Thyroid gland (tissue), 4 donors: ENCODE measurements around the gene HLCS. TPM values are rescaled to one million over a fixed set of nuclear protein-coding genes. Genes with fewer than 3 reads are reported as not detected.

Experiments used
- DNase-seq, 2 donors: peaks; one replicate each; pipeline ENCODE4 v3.0.0-alpha.2; 2019
- H3K27ac ChIP-seq, 3 donors: fragments of 200-600 bp; sonication (generic); 1 replicate in 2 of 3; 2 replicates in 1 of 3; pipeline ENCODE4 v1.5.1; 2016 to 2019; ENCODE audit warnings: mild to moderate bottlenecking in 1 of 3, moderate library complexity in 1 of 3
- H3K27me3 ChIP-seq: fragments of 200-600 bp; sonication (generic); one replicate; pipeline ENCODE4 v1.5.1; 2019
- H3K36me3 ChIP-seq, 2 donors: fragments of 200-600 bp; sonication (generic); one replicate each; pipeline ENCODE4 v1.5.1; 2016 to 2019
- H3K4me1 ChIP-seq, 2 donors: fragments of 200-600 bp; sonication (generic); one replicate each; pipeline ENCODE4 v1.5.1; 2017 to 2019
- H3K4me3 ChIP-seq, 3 donors: fragments of 200-600 bp; sonication (generic); replicated peaks in 1 of 3; 1 replicate in 2 of 3; 2 replicates in 1 of 3; pipeline ENCODE4 v1.5.1; 2016; ENCODE audit warnings: mild to moderate bottlenecking in 1 of 3
- H3K9me3 ChIP-seq: fragments of 200-600 bp; sonication (generic); one replicate; pipeline ENCODE4 v1.5.1; 2017
- CTCF ChIP-seq, 6 experiments: fragments of 200-600 bp in 3 of 6; fragments of 450-650 bp in 3 of 6; sonication (generic) in 3 of 6; IDR thresholded peaks; one replicate each; pipeline ENCODE4 v1.5.1; 2016 to 2019; ENCODE audit warnings: antibody characterized with exemption in 6 of 6, mild to moderate bottlenecking in 2 of 6, inconsistent platforms in 1 of 6, moderate library complexity in 1 of 6
- POLR2A ChIP-seq, 2 donors: fragments of 450-650 bp; IDR thresholded peaks; one replicate each; pipeline ENCODE4 v1.6.1; 2017; ENCODE audit warnings: antibody characterized with exemption in 2 of 2, mild to moderate bottlenecking in 2 of 2, moderate library complexity in 1 of 2
- WGBS, 2 donors: methylation state at CpG; one replicate each; pipeline ENCODE4 v1.1.5; 2017; 5-methylcytosine and 5-hydroxymethylcytosine counted together
- intact Hi-C: fragments of 100-400 bp; cut with DNase I; formaldehyde crosslinking; loops from one replicate; pipeline ENCODE4 v1.15.1; 2023
- total RNA-seq, 4 donors: library from RNA; depleted of rRNA; stranded (reverse); fragments of >200 nt; gene quantifications; one replicate each; pipeline ENCODE4 v1.2.3, GENCODE V29; 2016

HLCS gene
- total RNA-seq, 4 donors from 2014 or later: 34.2 to 70.7 (median 43.4) TPM

GRCh38 chr21:36928960-36929359, 37.5 kb downstream of the HLCS start:
- H3K9me3 ChIP-seq: no peaks in the 10 kb centered on the region
- H3K27ac ChIP-seq: no peak overlapping the region
- H3K27me3 ChIP-seq: no peaks in the 10 kb centered on the region
- H3K4me3 ChIP-seq: no peak overlapping the region
- intact Hi-C loops: loop anchor here (10.0 kb wide), 3 partner anchors 184 to 424 kb away; no protein-coding TSS in a partner anchor
- WGBS, 2 donors: 90 to 100% methylated on average over 5 of the region's 5 CpGs
- no peaks in the 10 kb centered on the region for H3K4me1 ChIP-seq
- DNase-seq: no peak
- TF ChIP-seq CTCF (IDR thresholded peaks at IDR 0.05) (no peak), POLR2A (IDR thresholded peaks at IDR 0.05) (no peak)
- no peaks in the 10 kb centered on the region for H3K36me3 ChIP-seq

DNA sequence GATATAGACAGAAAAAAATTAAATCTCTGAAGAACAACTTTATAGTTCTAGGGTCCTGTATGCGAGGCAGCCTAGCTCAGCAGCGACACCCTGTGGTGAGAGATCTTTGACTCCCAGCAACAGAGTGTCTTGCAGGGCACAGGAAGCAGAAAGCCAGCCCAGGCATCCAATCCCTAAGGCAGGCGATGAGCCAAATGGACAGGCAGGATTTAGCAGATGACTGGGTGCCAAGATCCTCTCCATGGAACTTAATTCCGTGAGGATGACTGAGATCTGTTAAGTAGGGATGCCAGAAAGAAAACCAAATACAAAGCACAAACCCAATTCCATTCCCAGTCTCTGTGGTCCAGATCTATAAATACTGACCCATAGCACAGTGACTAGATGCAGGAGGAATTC, 38.8 kb downstream of the HLCS start:
- Histone ChIP-seq H3K27ac (no peak overlapping the region), H3K4me3 (no peak overlapping the region), H3K36me3 (no peaks in the 10 kb centered on the region), H3K9me3 (no peaks in the 10 kb centered on the region), H3K27me3 (no peaks in the 10 kb centered on the region), H3K4me1 (no peaks in the 10 kb centered on the region)
- 12 to 16% methylated on average over 4 of the region's 4 CpGs for WGBS, 2 donors
- TF ChIP-seq POLR2A (IDR thresholded peaks at IDR 0.05) (no peak), CTCF (IDR thresholded peaks at IDR 0.05) (peak; percentile 67 to 93 (median 78))
- intact Hi-C loops: loop anchor here (10.0 kb wide), 3 partner anchors 183 to 423 kb away; no protein-coding TSS in a partner anchor
- DNase-seq: peak; percentile 76 to 78

- no peak overlapping the region for H3K27ac ChIP-seq
- H3K4me1 ChIP-seq: no peaks in the 10 kb centered on the region
Observed at GRCh38 chr21:36926989-36927718, 39.3 kb downstream of the HLCS start.

DNA sequence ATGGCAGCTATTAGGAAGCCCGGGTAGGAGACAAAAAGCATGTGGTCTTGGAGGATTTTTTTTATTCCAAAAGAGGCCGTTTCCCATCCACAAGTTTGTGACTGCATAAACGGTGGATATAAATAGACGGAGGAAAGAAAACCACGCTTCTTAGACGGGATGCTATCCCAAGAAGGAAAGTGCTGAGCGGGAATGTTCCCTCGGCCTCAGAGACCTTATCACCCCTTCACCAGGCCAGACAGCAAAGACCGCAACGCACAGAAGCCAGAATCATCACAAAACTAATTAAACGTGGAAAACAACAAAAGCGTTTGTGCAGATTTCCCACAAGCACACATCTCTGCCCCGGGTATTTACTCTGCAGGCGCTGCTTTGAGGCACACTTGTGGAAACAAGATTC, 43.2 kb downstream of the HLCS start:
- TF ChIP-seq POLR2A (IDR thresholded peaks at IDR 0.05): no peak
- TF ChIP-seq CTCF (IDR thresholded peaks at IDR 0.05): no peak
- H3K4me1 ChIP-seq: no peaks in the 10 kb centered on the region
- no peaks in the 10 kb centered on the region for H3K27me3 ChIP-seq
- WGBS, 2 donors: 75 to 78% methylated on average over 14 of the region's 14 CpGs
- no peak for DNase-seq
- no peak overlapping the region for H3K27ac ChIP-seq
- H3K4me3 ChIP-seq: no peak overlapping the region
- intact Hi-C loops: loop anchor here (10.0 kb wide), 3 partner anchors 178 to 418 kb away; no protein-coding TSS in a partner anchor
- H3K9me3 ChIP-seq: no peaks in the 10 kb centered on the region
- H3K36me3 ChIP-seq: no peaks in the 10 kb centered on the region

More at GRCh38 chr21:36926989-36927718, 39.3 kb downstream of the HLCS start:
- H3K9me3 ChIP-seq: no peaks in the 10 kb centered on the region
- 88% methylated on average over 17 of the region's 17 CpGs for WGBS, 2 donors
- H3K27me3 ChIP-seq: no peaks in the 10 kb centered on the region
- no peak overlapping the region for H3K4me3 ChIP-seq
- H3K36me3 ChIP-seq: no peaks in the 10 kb centered on the region
- TF ChIP-seq POLR2A (IDR thresholded peaks at IDR 0.05): no peak
- no peak for TF ChIP-seq CTCF (IDR thresholded peaks at IDR 0.05)
- intact Hi-C loops: loop anchor here (10.0 kb wide), 3 partner anchors 182 to 422 kb away; no protein-coding TSS in a partner anchor
- no peak for DNase-seq

- no peak overlapping the region for H3K4me3 ChIP-seq
- no peaks in the 10 kb centered on the region for H3K36me3 ChIP-seq
- H3K4me1 ChIP-seq: no peaks in the 10 kb centered on the region
- no peaks in the 10 kb centered on the region for H3K27me3 ChIP-seq
- no peak overlapping the region for H3K27ac ChIP-seq
- H3K9me3 ChIP-seq: no peaks in the 10 kb centered on the region
- no peak for TF ChIP-seq POLR2A (IDR thresholded peaks at IDR 0.05)
- TF ChIP-seq CTCF (IDR thresholded peaks at IDR 0.05): no peak
- WGBS, 2 donors: 87 to 90% methylated on average over 18 of the region's 18 CpGs
- intact Hi-C loops: loop anchor here (10.0 kb wide), 3 partner anchors 178 to 418 kb away; no protein-coding TSS in a partner anchor
- no peak for DNase-seq
Observed at GRCh38 chr21:36922861-36923260, 43.6 kb downstream of the HLCS start.
